A172 (cell line): ENCODE data around the gene CIDEA. TPM values are rescaled to one million over a fixed set of nuclear protein-coding genes. Genes with fewer than 3 reads are reported as not detected.
A peak's percentile ranks its signal among the peaks of the same experiment; 100 is the strongest.

Experiments
- DNase-seq: peaks from one replicate; pipeline ENCODE4 v3.0.0-alpha.2; 2015; ENCODE audit warnings: low spot score
- total RNA-seq: library from RNA; depleted of rRNA; stranded (reverse); fragments of >200 nt; shearing (Covaris generic); gene quantifications from 2 replicates; pipeline ENCODE4 v1.2.3, GENCODE V29; 2014

The CIDEA gene
- total RNA-seq, 1 experiment from 2014 or later: not detected

DNA sequence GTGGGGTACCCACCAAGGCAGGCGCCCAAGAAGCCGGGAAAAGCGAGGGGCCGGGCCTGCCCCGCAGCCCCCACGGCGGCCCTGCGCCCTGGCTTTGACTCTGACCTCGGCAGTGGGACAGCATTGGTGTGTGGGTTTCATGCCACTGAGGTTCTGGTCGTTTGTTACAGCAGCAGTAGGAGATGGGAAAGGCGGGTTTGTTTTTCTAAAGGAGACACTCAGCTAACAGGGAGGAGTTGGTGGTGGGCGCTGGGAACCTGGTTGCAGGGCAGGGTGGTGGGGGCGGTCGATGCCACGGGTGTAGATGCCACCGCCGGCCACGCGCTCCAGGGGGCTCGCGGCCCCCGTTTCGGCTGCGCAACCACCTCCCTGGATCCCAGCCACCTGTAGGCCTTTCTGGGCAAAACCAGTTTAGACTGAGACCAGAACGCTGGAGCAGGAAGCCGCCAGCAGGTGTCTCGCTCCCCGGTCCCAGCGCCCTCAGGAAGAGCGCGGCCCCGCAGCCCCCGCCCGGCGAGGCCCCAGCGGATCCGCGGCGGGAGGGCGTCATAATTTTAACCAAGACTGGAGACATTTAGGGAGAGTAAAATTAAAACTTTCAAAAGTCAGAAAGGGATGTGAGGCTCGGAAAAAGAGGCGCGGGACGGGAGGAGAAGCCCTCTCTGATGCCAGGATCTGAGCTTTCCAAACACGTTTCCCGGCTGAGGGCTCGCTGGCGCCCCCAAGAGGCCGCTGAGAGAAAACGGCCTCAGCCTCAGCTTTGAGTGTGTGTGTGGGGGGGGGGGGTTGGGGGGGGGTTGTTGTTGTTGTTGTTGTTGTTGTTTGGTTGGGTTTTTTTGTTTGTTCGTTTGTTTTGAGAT lies 17.4 kb downstream of the CIDEA start:
- peak; percentile 78 for DNase-seq

DNA sequence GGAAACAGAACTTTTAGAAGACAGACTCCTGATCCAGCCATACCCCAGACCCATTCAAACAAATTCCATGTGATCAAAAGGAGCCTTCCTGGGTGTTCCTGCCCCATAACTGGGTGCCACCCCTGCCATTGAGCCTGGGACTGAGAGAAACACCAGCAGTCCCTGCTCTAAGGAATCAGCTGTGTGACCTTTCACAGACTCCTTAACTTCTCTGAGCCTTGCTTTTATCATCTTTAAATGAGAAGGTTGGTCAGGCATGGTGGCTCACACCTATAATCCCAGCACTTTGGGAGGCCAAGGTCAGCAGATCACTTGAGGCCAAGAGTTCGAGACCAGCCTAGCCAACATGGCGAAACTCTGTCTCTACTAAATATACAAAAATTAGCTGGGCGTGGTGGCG lies 20.6 kb downstream of the CIDEA start:
- no peak for DNase-seq

DNA sequence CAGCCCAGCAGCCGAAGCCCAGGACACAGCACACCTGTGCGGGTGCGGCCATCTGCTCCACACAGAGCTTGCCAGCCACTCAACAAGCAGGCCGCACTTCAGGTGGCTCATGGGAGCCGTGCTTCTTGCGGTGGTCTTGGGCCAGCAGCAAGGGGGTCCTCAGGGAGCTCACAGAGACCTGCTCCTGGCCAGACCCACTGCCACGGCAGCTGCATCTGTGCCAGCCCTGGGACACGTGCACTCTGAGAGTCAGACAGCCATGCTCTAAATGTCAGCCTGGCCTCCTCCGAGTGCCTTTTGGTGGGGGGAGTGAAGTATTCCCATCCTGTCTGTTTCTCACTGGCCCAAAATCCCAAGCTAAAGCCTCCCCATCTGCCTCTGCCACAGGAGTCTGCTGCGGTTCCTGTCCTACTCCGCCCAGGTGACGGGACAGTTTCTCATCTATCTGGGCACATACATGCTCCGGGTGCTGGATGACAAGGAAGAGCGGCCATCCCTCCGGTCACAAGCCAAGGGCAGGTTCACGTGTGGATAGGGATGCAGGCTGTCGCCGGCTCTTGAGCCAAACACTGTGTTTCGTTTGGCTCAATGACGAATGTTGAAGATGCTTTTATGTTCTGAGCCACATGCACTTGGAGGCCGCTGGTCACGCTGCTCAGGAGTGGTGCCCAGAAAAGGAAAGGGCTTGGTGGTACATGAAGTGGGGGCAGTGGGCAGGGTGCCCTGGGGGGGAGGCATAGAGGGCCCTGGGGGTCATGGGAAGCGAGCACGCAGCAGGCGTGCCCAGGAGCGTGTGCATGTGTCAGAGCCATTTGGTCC lies 22.8 kb downstream of the CIDEA start:
- DNase-seq: no peak

DNA sequence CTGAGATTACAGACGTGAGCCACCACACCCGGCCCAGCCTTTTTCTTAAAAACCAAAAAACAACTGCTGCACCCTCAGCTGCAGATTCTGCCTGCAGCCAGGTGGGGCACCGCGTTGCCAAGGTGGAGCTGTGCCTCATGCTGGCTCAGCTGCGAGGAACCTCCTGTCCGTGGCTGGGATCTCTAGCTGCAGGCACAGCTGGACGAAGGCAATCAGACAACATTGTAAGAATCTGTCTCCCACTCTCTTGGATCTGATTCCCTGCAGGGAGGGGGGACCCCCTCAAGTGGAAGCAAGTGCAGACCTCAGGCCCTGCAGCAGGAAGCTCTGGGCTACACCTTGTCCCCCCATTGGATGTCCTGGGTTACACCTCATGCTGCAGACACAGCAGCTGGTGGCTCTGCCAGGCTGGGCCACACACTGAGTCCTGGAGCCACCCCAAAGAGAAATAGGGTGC lies 24.1 kb downstream of the CIDEA start:
- DNase-seq: peak; percentile 20

DNA sequence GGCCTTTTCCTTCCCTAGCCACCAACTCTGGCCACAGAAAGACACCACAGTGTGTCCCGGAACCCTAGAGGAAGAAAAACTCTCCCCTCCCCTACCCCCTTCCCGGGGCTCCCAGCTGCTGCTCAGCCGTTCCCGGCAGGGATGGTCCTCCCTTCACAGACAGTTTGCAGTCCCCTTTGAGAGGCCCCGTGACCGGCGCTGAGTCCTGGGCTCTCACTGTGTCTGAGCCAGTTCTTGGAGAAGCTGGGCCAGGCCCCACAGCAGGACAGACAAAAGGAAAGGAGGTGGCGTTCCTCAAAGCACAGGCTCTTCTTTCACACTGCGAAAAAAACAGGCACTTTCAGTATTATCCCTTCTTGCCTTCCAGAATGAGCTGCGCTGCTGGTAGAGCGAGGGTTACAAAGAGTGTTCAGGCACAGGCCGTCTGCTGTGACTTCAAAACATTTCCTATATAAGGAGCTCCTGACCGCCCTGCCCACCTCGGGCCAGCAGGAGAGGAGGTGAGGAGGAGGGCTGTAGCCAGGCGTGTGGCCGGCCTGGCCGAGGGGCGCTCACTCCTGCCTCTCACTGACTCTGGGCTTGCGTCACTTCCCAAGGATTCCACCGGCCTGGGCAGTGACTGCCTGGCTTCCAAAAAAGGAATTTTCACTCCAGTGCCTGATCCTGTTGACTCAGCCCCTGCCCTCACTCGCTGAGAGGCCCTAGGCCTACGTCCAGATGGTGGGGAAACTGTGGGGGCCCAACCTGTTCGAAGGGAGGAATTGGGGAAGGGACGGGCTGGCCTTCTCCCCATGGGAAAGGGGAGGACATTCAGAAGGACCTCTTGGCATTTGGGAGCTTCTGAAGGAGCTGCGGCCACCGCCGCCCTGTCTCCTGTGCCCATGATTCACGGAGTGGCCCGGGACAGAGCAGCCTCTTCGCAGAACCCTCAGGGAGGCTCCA lies 24.9 kb downstream of the CIDEA start:
- peak; percentile 74 for DNase-seq

DNA sequence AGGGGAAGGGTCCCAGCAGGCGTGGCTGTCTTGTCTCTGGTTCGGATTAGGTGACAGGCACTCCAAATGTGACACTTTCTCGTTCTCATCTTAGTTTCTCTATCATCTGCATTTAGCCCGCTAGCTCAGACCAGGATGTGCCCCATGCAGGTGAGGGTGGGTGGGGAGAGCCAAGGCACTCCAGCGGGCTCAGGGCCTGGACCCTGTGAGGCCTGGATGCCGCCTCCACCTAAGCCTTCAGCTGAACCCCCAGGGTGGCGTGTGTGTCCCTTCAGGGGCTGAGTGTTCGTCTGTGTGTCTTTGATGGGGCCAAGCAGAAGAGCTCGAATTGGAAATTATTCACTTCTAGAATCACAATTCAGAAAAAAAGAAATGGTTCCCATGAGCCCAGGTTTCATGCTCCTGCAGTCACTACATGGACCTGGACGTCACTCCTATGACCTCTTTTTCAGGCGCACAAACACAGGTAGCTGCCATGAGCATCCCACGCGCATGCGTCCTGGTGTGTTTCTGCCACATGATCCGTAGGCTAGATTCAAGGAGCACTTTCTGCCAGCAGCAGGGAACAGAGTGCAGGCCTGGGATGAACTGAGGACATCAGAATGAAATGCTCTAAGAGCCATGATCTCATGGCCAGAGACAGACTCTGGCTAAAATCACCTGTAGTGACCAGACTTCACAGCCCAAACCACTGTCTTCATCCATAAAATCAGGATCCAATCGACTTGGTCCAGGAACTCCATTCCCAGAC lies 25.8 kb downstream of the CIDEA start:
- DNase-seq: no peak

DNA sequence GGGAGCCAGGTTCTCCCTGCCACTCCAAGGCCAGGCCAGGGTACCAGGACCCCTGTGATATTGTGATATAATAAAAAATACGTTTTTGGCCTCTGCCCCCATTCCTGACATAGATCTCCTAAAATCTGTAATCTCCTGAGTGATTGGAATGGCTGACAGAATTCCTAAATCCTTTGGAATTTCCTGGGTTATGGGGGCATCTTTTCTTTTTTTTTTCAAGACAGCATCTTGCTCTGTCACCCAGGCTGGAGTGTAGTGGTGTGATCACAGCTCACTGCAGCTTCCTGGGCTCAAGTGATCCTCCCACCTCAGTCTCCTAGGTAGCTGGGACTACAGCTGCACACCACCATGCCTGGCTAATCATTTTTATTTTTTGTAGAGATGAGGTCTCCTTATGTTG lies 27.7 kb downstream of the CIDEA start:
- peak; percentile 17 for DNase-seq

DNA sequence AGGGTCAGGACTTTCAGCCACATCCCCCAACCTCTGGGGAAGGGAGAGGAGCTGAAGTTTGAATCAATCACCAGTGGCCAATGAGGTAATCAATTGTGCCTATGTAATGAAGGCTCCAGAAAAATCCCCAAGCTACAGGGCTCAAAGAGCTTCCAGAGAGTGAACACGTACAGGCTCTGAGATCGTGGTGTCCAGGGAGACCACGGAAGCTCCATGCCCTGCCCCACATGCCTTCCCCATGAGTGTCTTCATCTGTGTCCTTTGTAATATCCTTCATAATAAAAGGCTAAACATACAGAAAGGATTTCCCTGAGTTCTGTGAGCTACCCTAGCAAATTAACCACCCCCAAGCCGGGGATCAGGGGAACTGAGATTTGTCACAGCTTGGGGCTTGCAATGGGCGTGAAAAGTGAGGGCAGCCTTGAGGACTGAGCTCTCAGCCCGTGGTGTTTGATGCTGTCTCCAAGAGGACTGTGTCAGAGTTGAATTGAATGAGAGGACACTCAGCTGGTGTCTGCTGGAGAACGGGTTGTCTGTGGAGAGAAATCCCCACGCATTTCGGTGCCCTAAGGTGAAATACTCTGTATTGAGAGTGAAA lies 28.4 kb downstream of the CIDEA start:
- DNase-seq: peak; percentile 66

DNA sequence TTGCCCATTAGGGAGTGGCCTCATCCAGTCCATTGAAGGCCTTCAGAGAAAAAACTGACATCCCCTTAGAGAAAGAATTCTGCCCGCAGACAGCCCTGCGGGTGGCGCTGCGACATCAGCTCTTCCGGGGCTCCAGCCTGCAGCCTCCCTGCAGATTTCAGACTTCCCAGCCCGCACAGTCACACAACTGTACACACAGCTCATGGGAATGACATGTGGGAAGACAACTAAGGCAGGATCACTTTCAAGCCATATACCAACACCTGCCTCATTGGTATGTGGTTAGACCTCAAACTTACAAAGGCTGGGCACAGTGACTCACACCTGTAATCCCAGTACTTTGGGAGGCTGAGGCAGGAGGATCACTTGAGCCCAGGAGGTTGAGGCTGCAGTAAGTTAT lies 29.1 kb downstream of the CIDEA start:
- DNase-seq: peak; percentile 42

DNA sequence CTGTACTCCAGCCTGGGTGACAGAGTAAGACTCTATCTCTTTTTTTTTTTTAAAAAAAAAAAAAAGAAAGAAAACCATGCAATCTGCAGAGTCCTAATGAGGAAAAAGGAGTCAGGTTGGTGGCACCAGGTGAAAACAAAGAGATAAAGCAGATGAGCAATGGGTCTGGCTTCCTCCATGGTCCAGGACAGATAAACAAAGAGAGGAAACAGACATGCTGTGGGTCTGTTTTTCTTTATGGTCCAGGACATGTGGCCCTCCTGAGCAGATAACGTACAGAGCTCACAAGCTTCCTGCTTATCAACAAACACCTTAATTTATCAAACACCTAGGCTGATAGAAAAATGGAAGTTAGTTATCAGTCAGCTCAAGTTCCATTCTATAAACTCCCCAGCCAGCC lies 29.5 kb downstream of the CIDEA start:
- DNase-seq: no peak

DNA sequence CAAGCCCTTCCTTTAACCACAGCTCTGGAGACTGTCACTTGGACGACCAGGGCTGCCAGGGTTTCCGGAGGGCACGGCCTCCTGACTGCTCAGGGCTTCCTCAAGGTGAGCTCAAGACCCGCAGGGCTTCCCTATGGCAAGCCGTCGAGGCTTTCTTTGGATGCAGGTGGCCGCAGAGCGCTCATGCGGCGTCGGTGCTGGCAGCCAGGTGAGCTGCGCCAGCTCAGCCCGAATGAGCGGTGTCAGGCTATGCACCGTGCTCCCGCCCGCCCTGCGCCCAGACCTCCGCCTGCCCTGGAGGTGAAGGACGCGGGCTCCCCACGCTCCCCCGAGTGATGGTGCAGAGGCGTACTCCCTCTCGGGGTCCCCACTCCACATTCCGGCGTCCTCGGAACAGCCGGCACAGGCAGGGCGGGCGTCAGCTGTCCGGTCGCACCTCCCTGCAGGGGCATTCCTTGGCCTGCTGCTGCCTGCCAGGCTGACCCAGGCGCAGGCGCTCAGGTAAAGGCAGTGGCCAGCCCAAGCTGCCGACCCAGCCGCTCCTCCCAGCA lies 33.0 kb downstream of the CIDEA start:
- no peak for DNase-seq

DNA sequence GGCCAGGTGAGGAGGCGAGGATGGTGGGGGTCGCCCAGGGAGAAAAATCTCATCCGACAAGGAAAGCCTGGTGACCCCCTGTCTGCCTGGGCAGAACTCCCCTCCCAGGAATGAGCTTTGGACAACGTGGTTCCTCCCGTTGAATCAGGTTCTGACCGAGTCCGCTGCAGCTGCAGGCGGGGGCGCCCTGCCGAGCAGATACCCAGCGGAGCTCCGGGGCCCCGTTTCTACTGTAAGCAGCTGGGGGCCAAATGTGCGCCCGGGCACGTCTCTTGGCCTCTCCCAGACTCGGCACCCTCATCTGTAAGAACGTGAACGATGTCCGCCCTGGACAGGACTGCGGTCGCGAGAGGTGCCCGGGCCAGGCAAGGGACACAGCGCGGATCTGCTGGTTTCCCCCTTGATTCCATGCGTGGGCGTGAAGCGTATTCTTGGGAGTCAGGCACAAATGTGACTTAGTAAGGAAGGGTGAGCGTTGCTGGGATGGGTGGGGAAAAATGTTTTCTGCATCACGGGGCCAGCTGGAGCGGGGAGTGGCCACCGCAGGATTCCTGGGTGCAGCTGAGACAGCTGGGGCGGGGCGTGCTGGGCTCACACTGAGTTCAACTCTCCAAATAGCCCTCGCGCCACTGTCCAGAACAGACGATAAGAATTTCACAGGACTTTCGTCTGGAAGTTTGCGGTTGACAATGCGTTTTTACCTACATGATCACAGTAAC lies 33.7 kb downstream of the CIDEA start:
- peak; percentile 90 for DNase-seq

DNA sequence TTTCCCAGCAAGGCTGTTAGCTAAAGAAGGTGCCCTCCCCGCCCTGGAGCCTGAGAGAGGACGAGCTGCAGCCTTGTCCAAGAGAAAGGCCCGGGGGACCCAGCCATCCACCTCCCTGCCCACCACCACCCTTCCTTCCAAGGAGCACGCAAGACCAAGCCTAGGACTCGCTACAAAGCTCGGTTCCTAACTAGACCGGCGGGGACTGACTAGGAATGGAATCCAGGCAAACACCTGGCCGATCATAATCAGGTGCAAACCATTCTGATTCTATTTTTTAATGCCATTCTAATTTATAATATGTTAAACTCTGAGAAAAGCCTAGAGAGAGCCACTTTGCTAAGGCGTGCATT lies 34.2 kb downstream of the CIDEA start:
- no peak for DNase-seq

DNA sequence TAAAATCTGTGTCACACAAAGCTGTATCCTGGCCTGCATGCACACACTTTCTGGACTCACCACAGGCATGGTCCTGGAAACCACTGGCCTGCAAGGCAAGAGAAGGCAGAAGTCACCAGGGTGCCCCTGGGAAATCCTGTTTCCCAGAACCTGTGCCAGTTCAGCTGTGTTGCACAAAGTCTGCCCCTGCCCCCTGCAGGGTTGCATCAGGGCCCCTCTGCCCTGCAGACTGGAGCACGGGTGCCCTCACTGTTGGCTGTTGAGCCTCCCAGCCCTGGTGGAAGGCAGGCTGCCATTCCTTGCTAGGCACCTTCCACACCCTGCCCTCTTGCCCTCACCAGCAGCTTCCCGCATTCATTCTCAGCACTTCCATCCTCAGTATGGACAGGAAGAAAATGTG lies 35.9 kb downstream of the CIDEA start:
- no peak for DNase-seq

DNA sequence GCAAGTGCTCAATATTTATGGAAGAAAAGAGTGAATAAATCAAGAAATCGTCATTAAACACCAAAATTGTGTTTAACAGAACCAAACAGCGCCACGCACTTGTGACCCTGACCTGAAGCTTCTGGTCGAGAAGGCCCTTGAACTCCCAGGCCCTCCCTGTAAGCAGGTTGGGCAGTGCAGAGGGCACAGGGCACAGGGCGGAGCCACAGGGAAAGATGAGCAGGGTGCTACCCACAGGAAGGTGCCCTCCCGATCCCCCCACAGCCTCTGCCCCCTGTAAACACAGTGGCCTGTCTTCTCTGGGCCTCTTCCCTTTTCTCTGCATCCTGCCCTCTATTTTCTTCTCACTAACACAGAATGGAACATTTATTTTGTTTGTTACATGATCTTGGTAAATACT lies 37.0 kb downstream of the CIDEA start:
- no peak for DNase-seq

DNA sequence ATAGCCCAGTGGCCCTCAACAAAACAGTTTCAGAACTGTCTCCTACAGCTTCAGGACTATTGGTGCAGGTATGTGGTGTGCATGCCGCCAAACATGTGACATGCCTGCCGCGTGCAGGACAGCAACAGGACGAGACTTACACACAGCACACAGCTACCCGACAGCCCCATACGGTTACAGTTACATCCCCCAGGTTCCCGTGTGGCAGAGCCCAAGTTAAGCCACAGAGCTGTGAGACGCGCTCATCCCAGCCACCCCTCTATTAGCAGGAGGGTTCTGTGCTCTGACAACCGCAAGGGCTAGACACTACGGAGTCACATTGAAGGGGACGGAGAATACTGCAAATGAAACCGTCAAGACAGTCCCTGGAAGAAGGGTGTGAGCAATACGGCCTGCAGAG lies 37.5 kb downstream of the CIDEA start:
- no peak for DNase-seq

DNA sequence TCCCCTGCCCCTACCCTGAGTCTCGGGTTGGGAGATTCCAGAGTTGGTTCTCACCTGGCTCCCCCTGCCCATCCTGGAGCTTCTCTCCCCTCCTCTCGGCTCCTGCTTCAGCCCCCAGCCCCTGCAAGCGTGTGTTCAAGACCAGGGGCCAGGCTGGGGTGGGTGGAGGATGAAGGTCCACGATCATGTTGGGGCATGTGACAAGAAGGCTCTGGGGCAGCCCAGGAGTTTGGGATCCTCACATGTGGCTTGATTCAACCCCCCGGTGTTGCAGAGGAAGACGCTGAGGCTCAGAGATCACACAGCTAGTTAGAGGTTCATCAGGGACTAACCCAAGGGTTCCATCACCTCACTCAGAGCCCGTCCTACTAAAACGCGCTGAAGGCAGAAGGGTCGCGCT lies 39.7 kb downstream of the CIDEA start:
- no peak for DNase-seq

DNA sequence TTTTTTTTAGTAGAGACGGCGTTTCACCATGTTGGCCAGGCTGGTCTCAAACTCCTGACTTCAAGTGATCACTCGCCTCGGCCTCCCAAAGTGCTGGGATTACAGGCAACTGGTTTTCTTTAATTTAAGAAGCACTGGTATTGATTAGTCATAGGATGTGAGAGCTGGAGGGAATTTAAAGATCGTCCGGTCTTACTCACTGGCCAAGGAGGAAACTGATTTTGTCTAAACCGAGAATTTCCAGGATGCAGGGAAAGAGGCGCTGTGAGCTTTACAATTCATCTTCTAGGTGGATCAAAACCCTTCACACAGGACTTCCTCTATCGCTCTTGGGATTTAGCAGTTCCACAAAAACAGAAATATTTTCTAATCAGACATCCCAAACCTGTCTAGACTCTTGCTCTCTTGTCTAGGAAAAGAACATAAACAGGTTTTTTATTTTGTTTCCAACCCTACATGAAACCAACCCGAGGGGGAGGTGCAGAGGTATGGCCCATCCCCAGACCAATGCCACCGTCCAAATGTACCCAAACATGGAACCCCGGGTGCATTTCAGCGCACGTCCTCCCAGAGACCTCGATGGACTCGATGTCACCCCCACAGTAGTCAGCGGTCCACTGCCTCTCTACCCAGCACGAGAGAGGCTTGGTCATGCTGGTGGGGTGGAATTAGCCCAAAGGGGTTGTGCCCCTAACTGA lies 41.4 kb downstream of the CIDEA start:
- no peak for DNase-seq

DNA sequence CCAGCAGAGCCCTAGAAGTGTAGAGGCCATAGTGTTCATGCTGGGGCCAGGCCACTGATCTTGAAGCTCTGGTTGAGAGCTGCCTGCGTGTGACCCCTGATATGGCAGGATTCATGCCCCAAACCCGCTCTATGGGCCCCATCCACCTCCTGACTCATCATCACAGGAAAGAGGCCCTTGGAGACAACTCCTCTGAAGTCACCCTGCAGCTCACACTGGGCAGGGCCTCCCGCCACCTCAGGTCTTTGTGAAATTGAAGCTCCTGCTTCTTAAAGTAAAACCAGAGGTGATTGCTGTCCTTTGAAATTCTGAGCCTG lies 41.9 kb downstream of the CIDEA start:
- DNase-seq: peak; percentile 47
